G401.6 (cell line): ENCODE results near the gene TBRG1.

ENCODE experiments used
- FAIRE-seq: peaks from 2 replicates; lab custom pipeline; 2012; peaks lifted over from hg19 to GRCh38; lab: Jason Lieb, UNC

Gene TBRG1

DNA sequence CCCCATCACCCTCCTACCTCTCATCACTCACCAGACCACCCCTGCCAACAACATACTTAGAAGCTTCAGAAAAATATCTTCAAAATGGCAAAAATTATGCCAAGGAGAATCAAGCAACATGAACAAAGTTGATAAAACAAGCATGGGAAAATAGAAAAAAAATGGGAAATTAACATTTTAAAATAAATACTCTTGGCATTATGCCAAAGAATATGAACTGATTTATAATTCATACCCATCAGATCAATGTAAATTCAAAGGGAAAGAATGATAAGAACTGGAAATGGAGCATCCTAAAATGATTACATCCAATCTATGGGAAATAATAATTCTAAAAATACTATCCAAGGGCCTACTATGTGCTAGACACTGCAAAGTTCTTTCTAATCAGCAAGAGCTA, 38.9 kb downstream of the TBRG1 start:
- no peak for FAIRE-seq

- FAIRE-seq = no peak
Observed at GRCh38 chr11:124662106-124662505, 39.4 kb downstream of the TBRG1 start.

- no peak for FAIRE-seq
Observed at GRCh38 chr11:124663861-124664260, 41.2 kb downstream of the TBRG1 start.

DNA sequence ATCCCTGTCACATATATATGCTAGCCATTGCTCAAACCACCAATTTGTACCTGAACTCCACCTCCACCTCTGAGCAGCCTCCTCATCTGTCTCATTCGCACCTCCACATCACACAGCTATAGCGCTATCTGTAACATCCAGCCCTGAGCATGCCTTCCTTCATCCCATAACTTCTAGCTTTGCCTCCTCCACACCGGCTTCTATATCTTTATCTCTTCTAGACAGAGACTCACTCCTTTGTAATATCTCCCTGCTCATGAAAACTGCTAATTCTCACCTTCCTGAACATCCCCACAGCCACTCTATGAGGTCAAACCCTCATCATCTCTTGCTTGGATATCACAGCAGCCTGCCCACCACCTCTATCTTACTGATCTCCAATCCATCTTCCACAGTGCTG, 44.9 kb downstream of the TBRG1 start:
- FAIRE-seq = no peak

- no peak for FAIRE-seq
Observed at GRCh38 chr11:124669193-124669592, 46.5 kb downstream of the TBRG1 start.

- FAIRE-seq = no peak
Observed at GRCh38 chr11:124670732-124671131, 48.1 kb downstream of the TBRG1 start.

GRCh38 chr11:124672536-124673215, 50.0 kb downstream of the TBRG1 start:
- FAIRE-seq = no peak

GRCh38 chr11:124673333-124674167, 50.9 kb downstream of the TBRG1 start, which contains the start of the genes SIAE and SPA17:
SIAE (minus strand) TSS chr11:124673739; CDS start chr11:124673708, 31 bp downstream.
SPA17 (plus strand) TSS chr11:124673904; CDS start chr11:124675265, 1,361 bp downstream.
- FAIRE-seq = peak; percentile 93

GRCh38 chr11:124674168-124674517, 51.5 kb downstream of the TBRG1 start:
- no peak for FAIRE-seq

DNA sequence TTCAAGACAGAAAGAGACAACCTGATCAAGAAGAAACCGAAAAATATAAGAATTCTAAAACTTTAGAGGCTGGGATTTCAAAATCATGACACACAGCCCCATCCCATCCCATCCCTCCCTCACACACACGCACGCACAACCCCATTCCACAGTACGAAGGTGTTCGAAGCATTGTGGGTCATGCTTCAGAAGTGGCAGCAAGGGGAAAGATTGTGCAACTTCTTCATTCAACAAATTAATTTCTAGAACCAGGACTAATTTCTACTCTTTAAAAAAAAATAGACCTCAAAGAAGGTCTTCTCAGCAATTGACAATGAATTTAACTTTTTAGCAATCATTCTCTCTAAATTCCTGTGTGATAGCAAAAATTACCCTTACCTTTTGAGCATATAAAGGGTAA, 51.9 kb downstream of the TBRG1 start:
- FAIRE-seq = no peak

DNA sequence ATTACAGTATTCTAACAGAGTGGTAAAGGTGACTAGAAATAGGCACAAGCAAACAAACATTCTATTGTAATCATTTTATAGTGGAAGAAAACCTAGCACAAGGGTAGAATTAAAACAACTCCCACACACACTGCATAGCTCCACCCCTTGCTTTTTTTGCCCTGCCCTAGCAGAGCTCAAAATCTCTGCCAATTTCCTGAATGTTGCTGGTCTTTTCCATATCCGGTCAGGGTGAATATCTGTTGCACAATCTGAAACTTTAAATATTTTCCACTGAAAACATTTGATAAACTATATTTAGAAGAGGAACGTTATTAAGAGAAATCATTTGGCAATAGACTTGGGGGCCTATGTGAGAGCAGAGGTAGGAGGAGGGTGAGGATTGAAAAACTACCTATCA, 53.7 kb downstream of the TBRG1 start:
- no peak for FAIRE-seq

- FAIRE-seq = no peak
Observed at GRCh38 chr11:124678416-124678815, 55.8 kb downstream of the TBRG1 start.

DNA sequence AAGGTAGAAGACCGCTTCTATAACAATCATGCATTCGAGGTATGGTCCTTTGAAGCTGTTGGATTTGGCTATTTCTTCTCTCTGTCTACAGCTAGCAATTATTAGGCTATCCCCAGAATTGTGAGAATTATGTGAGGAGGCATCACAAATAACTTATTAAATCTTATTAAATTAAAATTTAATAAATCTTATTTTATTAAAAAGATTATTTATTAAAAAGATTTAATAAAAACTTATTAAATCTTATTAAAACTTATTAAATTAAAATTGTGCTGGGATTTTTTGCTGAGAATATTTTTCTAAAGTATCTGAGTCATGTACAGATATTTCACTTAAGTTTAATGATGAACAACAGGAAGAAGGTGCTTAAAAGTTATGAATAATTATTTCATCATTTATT, 58.8 kb downstream of the TBRG1 start:
- FAIRE-seq = peak; percentile 92

DNA sequence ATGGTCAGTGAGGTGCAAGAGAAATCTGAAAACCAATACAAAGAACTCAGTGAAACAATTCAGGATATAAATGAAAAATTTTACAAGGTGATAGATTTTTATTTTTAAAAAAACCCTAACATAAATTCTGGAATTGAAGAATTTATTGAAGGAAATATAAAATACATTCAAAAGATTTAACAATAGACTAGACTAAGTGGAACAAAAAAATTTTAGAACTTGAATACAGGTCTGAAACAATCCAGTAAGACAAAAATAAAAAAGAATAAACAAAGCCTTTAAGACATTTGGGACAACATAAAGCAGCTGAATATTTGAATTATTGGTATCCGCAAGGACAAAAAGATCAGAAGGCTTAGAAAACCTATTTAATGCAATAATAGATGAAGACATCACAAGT, 59.8 kb downstream of the TBRG1 start:
- peak; percentile 66 for FAIRE-seq
